Measurements from ENCODE around the gene MGRN1. TPM values are rescaled to one million over a fixed set of nuclear protein-coding genes. Genes with fewer than 3 reads are reported as not detected.

MGRN1 gene
- total and polyA plus RNA-seq, 2 donors (not counting 1 experiment from before 2014, with no cell fraction given) = 22.7 to 89.2 TPM

DNA sequence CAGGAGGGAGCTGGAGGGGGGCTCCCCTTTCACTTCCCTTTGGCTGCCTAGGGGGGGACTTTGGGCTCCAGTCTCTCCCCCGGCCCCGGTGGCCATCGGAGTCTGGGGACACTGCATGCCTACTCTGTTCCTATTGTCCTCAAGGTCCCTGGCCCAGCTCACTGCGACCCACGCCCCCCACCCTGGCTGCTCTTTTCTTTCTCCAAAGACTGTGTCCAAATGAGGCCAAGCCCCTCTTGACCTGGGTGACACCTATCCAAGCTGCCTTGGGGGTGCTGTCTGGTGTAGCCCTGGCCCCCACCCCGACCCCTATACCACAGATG is 22.8 kb upstream of the MGRN1 start:
- POLR2A ChIA-PET = interaction anchor here (0.5 kb wide), 1 partner anchor 28 kb away, joined by 4 read pairs; no protein-coding TSS in a partner anchor
- no peak overlapping the region for H3K9ac ChIP-seq (ENCODE audit: low read length)
- no peaks in the 10 kb centered on the region for H4K20me1 ChIP-seq (ENCODE audit: control insufficient read depth, insufficient read depth, low read length, poor library complexity, severe bottlenecking)
- no peak overlapping the region for H3K4me3 Mint-ChIP-seq
- H3K9me3 ChIP-seq (ENCODE audit: control extremely low read depth in 1 of 3, control insufficient read depth in 2 of 3, insufficient read depth in 1 of 3, low read length in 2 of 3) = no peaks in the 10 kb centered on the region
- ATAC-seq (ENCODE audit: low read depth) (no peak), DNase-seq (no peak)
- H3K27me3 ChIP-seq (replicated peaks in 1 of 4; ENCODE audit: control extremely low read depth in 1 of 4, control insufficient read depth in 3 of 4, insufficient read depth in 4 of 4, low read length in 3 of 4) = peaks cover 0 to 8% (median 0%) of the 10 kb centered on the region in 4 experiments
- H3K27me3 Mint-ChIP-seq = no peaks in the 10 kb centered on the region
- H3K4me1 Mint-ChIP-seq = no peaks in the 10 kb centered on the region
- H3K27ac Mint-ChIP-seq = no peak overlapping the region
- no peak overlapping the region for H3K4me3 ChIP-seq (ENCODE audit: control extremely low read depth in 1 of 5, extremely low read depth in 1 of 5, insufficient read depth in 1 of 5, low read depth in 2 of 5, low read length in 4 of 5)
- H3K79me2 ChIP-seq (ENCODE audit: control insufficient read depth, insufficient read depth, low read length) = no peaks in the 10 kb centered on the region
- no peak overlapping the region for H3K27ac ChIP-seq (ENCODE audit: low read length in 2 of 2)
- H3K36me3 ChIP-seq (replicated peaks in 1 of 2; ENCODE audit: control extremely low read depth in 1 of 2, control insufficient read depth in 1 of 2, extremely low read depth in 1 of 2, insufficient read depth in 2 of 2, low read length in 1 of 2) = no peaks in the 10 kb centered on the region
- H2AFZ ChIP-seq (ENCODE audit: insufficient read depth, low read depth, low read length, poor library complexity, severe bottlenecking) = no peak overlapping the region
- no peaks in the 10 kb centered on the region for H3K4me1 ChIP-seq (ENCODE audit: control insufficient read depth in 2 of 2, insufficient read depth in 2 of 2, low read length in 2 of 2)
- CTCF ChIA-PET = no interaction called here
- WGBS (ENCODE audit: insufficient coverage) = 66% methylated on average over 5 of the region's 6 CpGs
- TF ChIP-seq EZH2 (IDR thresholded peaks at IDR 0.05; ENCODE audit: borderline replicate concordance, insufficient read depth, low read depth, low read length, poor library complexity, severe bottlenecking) (no peak), CTCF (IDR thresholded peaks at IDR 0.05) (no peak)
- intact Hi-C loops (cut with micrococcal nuclease) = no loop called here
- no peak overlapping the region for H3K4me2 ChIP-seq (replicated peaks; ENCODE audit: low read depth, low read length, poor library complexity, severe bottlenecking)
- no peaks in the 10 kb centered on the region for H3K9me3 Mint-ChIP-seq (ENCODE audit: insufficient read depth)

GRCh38 chr16:4602331-4602730 is 22.3 kb upstream of the MGRN1 start:
- DNase-seq (no peak), ATAC-seq (ENCODE audit: low read depth) (no peak)
- H3K27me3 ChIP-seq (replicated peaks in 1 of 4; ENCODE audit: control extremely low read depth in 1 of 4, control insufficient read depth in 3 of 4, insufficient read depth in 4 of 4, low read length in 3 of 4) = peaks cover 0 to 8% (median 0%) of the 10 kb centered on the region in 4 experiments
- H3K4me1 ChIP-seq (ENCODE audit: control insufficient read depth in 2 of 2, insufficient read depth in 2 of 2, low read length in 2 of 2) = no peaks in the 10 kb centered on the region
- WGBS (ENCODE audit: insufficient coverage) = 87% methylated on average over 4 of the region's 8 CpGs
- H3K9me3 Mint-ChIP-seq (ENCODE audit: insufficient read depth) = no peaks in the 10 kb centered on the region
- intact Hi-C loops (cut with micrococcal nuclease) = no loop called here
- H3K9me3 ChIP-seq (ENCODE audit: control extremely low read depth in 1 of 3, control insufficient read depth in 2 of 3, insufficient read depth in 1 of 3, low read length in 2 of 3) = no peaks in the 10 kb centered on the region
- H2AFZ ChIP-seq (ENCODE audit: insufficient read depth, low read depth, low read length, poor library complexity, severe bottlenecking) = no peak overlapping the region
- CTCF ChIA-PET = no interaction called here
- H3K27ac Mint-ChIP-seq = no peak overlapping the region
- no peak overlapping the region for H3K4me3 Mint-ChIP-seq
- no peaks in the 10 kb centered on the region for H3K36me3 ChIP-seq (replicated peaks in 1 of 2; ENCODE audit: control extremely low read depth in 1 of 2, control insufficient read depth in 1 of 2, extremely low read depth in 1 of 2, insufficient read depth in 2 of 2, low read length in 1 of 2)
- TF ChIP-seq EZH2 (IDR thresholded peaks at IDR 0.05; ENCODE audit: borderline replicate concordance, insufficient read depth, low read depth, low read length, poor library complexity, severe bottlenecking) (no peak), CTCF (IDR thresholded peaks at IDR 0.05) (no peak)
- POLR2A ChIA-PET = interaction anchor here (0.5 to 0.8 kb wide), 2 partner anchors 10 to 29 kb away, joined by 4 to 6 read pairs; no protein-coding TSS in a partner anchor
- H3K4me1 Mint-ChIP-seq = no peaks in the 10 kb centered on the region
- no peak overlapping the region for H3K9ac ChIP-seq (ENCODE audit: low read length)
- H3K27me3 Mint-ChIP-seq = no peaks in the 10 kb centered on the region
- H3K4me2 ChIP-seq (replicated peaks; ENCODE audit: low read depth, low read length, poor library complexity, severe bottlenecking) = no peak overlapping the region
- no peaks in the 10 kb centered on the region for H4K20me1 ChIP-seq (ENCODE audit: control insufficient read depth, insufficient read depth, low read length, poor library complexity, severe bottlenecking)
- H3K79me2 ChIP-seq (ENCODE audit: control insufficient read depth, insufficient read depth, low read length) = no peaks in the 10 kb centered on the region
- H3K4me3 ChIP-seq (ENCODE audit: control extremely low read depth in 1 of 5, extremely low read depth in 1 of 5, insufficient read depth in 1 of 5, low read depth in 2 of 5, low read length in 4 of 5) = no peak overlapping the region
- no peak overlapping the region for H3K27ac ChIP-seq (ENCODE audit: low read length in 2 of 2)

Data from B cell (primary cell).